ENCODE results near the gene ANK2. TPM values are rescaled to one million over a fixed set of nuclear protein-coding genes. Genes with fewer than 3 reads are reported as not detected.
A peak's percentile ranks its signal among the peaks of the same experiment; 100 is the strongest.

ANK2 gene
- total RNA-seq, 1 donor from 2014 or later: 58.3 TPM

GRCh38 chr4:113103556-113103955 lies 54.1 kb downstream of the ANK2 start:
- TF ChIP-seq, protein P1, sequence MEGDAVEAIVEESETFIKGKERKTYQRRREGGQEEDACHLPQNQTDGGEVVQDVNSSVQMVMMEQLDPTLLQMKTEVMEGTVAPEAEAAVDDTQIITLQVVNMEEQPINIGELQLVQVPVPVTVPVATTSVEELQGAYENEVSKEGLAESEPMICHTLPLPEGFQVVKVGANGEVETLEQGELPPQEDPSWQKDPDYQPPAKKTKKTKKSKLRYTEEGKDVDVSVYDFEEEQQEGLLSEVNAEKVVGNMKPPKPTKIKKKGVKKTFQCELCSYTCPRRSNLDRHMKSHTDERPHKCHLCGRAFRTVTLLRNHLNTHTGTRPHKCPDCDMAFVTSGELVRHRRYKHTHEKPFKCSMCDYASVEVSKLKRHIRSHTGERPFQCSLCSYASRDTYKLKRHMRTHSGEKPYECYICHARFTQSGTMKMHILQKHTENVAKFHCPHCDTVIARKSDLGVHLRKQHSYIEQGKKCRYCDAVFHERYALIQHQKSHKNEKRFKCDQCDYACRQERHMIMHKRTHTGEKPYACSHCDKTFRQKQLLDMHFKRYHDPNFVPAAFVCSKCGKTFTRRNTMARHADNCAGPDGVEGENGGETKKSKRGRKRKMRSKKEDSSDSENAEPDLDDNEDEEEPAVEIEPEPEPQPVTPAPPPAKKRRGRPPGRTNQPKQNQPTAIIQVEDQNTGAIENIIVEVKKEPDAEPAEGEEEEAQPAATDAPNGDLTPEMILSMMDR (conservative IDR thresholded peaks at IDR 0.05): no peak
- Mint-ChIP-seq H3K4me3 (no peak overlapping the region), H3K27me3 (ENCODE audit: low read depth) (no peaks in the 10 kb centered on the region), H3K27ac (ENCODE audit: unreplicated experiment) (no peak overlapping the region), H3K9me3 (no peaks in the 10 kb centered on the region), H3K4me1 (peaks cover 10% of the 10 kb centered on the region), H3K36me3 (ENCODE audit: low read depth) (no peaks in the 10 kb centered on the region)
- no peak for DNase-seq (ENCODE audit: low read depth, low spot score)

GRCh38 chr4:113106108-113106507 lies 56.7 kb downstream of the ANK2 start:
- Mint-ChIP-seq H3K27me3 (ENCODE audit: low read depth) (no peaks in the 10 kb centered on the region), H3K4me3 (no peak overlapping the region), H3K4me1 (peaks cover 16% of the 10 kb centered on the region), H3K27ac (ENCODE audit: unreplicated experiment) (no peak overlapping the region), H3K9me3 (no peaks in the 10 kb centered on the region), H3K36me3 (ENCODE audit: low read depth) (no peaks in the 10 kb centered on the region)
- TF ChIP-seq, protein P1 (conservative IDR thresholded peaks at IDR 0.05): peak; percentile 64
- DNase-seq (ENCODE audit: low read depth, low spot score): no peak

DNA sequence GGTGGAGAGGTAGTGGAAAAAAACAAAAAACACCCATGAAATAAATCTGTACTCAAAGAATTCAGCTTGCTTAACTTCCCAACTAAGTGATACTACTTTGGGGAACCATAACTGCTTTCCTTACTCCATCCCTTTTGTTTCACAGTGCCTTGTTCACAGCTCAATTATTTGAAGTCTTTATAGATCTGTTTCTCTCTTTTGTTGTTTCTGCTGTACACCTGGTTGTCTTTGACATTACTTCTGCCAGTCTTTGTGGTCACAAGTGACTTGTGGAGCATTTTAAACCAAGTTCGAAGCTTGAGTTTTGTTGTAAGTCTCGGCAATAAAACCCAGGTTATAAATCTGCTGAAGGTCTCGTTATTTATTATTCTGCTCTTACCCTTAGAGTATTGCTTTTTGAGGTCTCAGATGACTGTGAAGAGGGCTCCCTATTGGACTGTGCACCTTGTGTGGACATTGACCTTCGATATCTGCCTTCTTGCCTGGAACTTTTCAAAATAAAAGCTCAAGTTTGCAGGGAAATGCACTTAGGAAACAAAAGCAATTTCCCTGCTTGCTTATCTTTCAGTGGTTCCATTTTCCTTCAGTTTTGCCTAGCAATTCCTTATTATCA lies 59.8 kb downstream of the ANK2 start:
- Mint-ChIP-seq H3K36me3 (ENCODE audit: low read depth) (no peaks in the 10 kb centered on the region), H3K4me1 (peaks cover 42% of the 10 kb centered on the region), H3K27me3 (ENCODE audit: low read depth) (no peaks in the 10 kb centered on the region)

GRCh38 chr4:113112338-113112978 lies 63.0 kb downstream of the ANK2 start:
- Mint-ChIP-seq H3K27me3 (ENCODE audit: low read depth) (no peaks in the 10 kb centered on the region), H3K4me3 (peak overlapping the region; percentile 17), H3K4me1 (peaks cover 46% of the 10 kb centered on the region), H3K9me3 (no peaks in the 10 kb centered on the region), H3K36me3 (ENCODE audit: low read depth) (no peaks in the 10 kb centered on the region), H3K27ac (ENCODE audit: unreplicated experiment) (peak overlapping the region; percentile 76)
- TF ChIP-seq, protein P1 (conservative IDR thresholded peaks at IDR 0.05): no peak
- no peak for DNase-seq (ENCODE audit: low read depth, low spot score)

More for the DNA sequence above, 59.8 kb downstream of the ANK2 start:
- Mint-ChIP-seq H3K9me3 (no peaks in the 10 kb centered on the region), H3K27ac (ENCODE audit: unreplicated experiment) (no peak overlapping the region), H3K4me3 (no peak overlapping the region)
- TF ChIP-seq, protein P1 (conservative IDR thresholded peaks at IDR 0.05): no peak
- no peak for DNase-seq (ENCODE audit: low read depth, low spot score)

GRCh38 chr4:113113151-113113550 lies 63.7 kb downstream of the ANK2 start:
- Mint-ChIP-seq H3K4me3 (no peak overlapping the region), H3K36me3 (ENCODE audit: low read depth) (no peaks in the 10 kb centered on the region), H3K27ac (ENCODE audit: unreplicated experiment) (peak overlapping the region; percentile 14), H3K9me3 (no peaks in the 10 kb centered on the region), H3K27me3 (ENCODE audit: low read depth) (no peaks in the 10 kb centered on the region), H3K4me1 (peaks cover 48% of the 10 kb centered on the region)
- TF ChIP-seq, protein P1 (conservative IDR thresholded peaks at IDR 0.05): no peak
- DNase-seq (ENCODE audit: low read depth, low spot score): no peak
